H1 (cell line): ENCODE measurements around the gene CHD5. TPM values are rescaled to one million over a fixed set of nuclear protein-coding genes. Genes with fewer than 3 reads are reported as not detected.

ENCODE experiments used
- CTCF ChIA-PET: fragments of 300-600 bp; sonication (Branson Sonifier 250); formaldehyde crosslinking; loops from one replicate; lab custom pipeline; 2021; ENCODE audit not compliant: partially characterized antibody; lab: Charles Lee
- POLR2A ChIA-PET: fragments of 300-600 bp; sonication (Branson Sonifier 250); formaldehyde crosslinking; loops from one replicate; lab custom pipeline; 2021; ENCODE audit warnings: inconsistent platforms; ENCODE audit not compliant: partially characterized antibody; lab: Charles Lee
- DNase-seq, 2 experiments: peaks; one replicate each; pipeline versions ENCODE4 v3.0.0 to v3.0.0-alpha.2; 2010 to 2022; ENCODE audit warnings: low spot score in 2 of 2, low read depth in 1 of 2, mixed read lengths in 1 of 2
- FAIRE-seq: peaks from 2 replicates; lab custom pipeline; 2011; peaks lifted over from hg19 to GRCh38; lab: Jason Lieb, UNC
- H2AFZ ChIP-seq: 2 replicates; pipeline ENCODE4 v1.8.1; 2012; ENCODE audit warnings: low read length, inconsistent platforms
- H2AK5ac ChIP-seq: 2 replicates; pipeline ENCODE4 v1.6.1; 2013; ENCODE audit warnings: low read depth, low read length
- H2BK120ac ChIP-seq: replicated peaks from 2 replicates; pipeline ENCODE3; 2013; ENCODE audit warnings: low read depth, low read length, inconsistent platforms
- H2BK12ac ChIP-seq: 2 replicates; pipeline ENCODE4 v1.6.1; 2013; ENCODE audit warnings: low read depth, low read length
- H2BK15ac ChIP-seq: 2 replicates; pipeline ENCODE4 v1.6.1; 2013; ENCODE audit warnings: low read length
- H2BK20ac ChIP-seq: 2 replicates; pipeline ENCODE4 v1.6.1; 2013; ENCODE audit warnings: low read length
- H2BK5ac ChIP-seq: 2 replicates; pipeline ENCODE4 v1.6.1; 2013; ENCODE audit warnings: low read depth, low read length
- H3K14ac ChIP-seq: 2 replicates; pipeline ENCODE4 v1.6.1; 2013; ENCODE audit warnings: inconsistent platforms; ENCODE audit not compliant: insufficient read length
- H3K18ac ChIP-seq: 2 replicates; pipeline ENCODE4 v1.6.1; 2013; ENCODE audit warnings: low read length; ENCODE audit errors: extremely low read depth
- H3K23ac ChIP-seq: 2 replicates; pipeline ENCODE4 v1.6.1; 2013; ENCODE audit warnings: inconsistent platforms; ENCODE audit not compliant: insufficient read length
- H3K23me2 ChIP-seq: 2 replicates; pipeline ENCODE4 v1.6.1; 2013; ENCODE audit warnings: low read depth, low read length
- H3K27ac ChIP-seq: 2 replicates; pipeline ENCODE4 v1.6.1; 2011; ENCODE audit warnings: low read depth, low read length, inconsistent platforms
- H3K27me3 ChIP-seq, 4 experiments: replicated peaks in 1 of 4; 1 replicate in 1 of 4; 2 replicates in 3 of 4; pipeline versions ENCODE4 v1.6.1 to v1.8.1; 2011 to 2013; ENCODE audit warnings: low read length in 3 of 4, mild to moderate bottlenecking in 3 of 4, inconsistent platforms in 2 of 4, mixed read lengths in 2 of 4, moderate library complexity in 1 of 4; ENCODE audit not compliant: control insufficient read depth in 3 of 4, insufficient read depth in 3 of 4; ENCODE audit errors: extremely low read depth in 1 of 4
- H3K36me3 ChIP-seq, 4 experiments: 2 replicates each; pipeline versions ENCODE4 v1.6.1 to v1.8.1; 2011 to 2013; ENCODE audit warnings: mild to moderate bottlenecking in 4 of 4, low read length in 3 of 4, moderate library complexity in 2 of 4, control low read depth in 1 of 4, inconsistent platforms in 1 of 4; ENCODE audit not compliant: insufficient read depth in 4 of 4, control insufficient read depth in 2 of 4
- H3K4ac ChIP-seq: replicated peaks from 2 replicates; pipeline ENCODE3; 2013; ENCODE audit warnings: low read length, low read depth, mixed read lengths, inconsistent platforms; ENCODE audit not compliant: insufficient read length
- H3K4me1 ChIP-seq, 4 experiments: replicated peaks in 1 of 4; 1 replicate in 1 of 4; 2 replicates in 3 of 4; pipeline versions ENCODE4 v1.6.1 to v1.8.1; 2011 to 2013; ENCODE audit warnings: low read length in 3 of 4, inconsistent platforms in 2 of 4, mixed read lengths in 1 of 4; ENCODE audit not compliant: insufficient read depth in 4 of 4, control insufficient read depth in 3 of 4
- H3K4me2 ChIP-seq, 2 experiments: 2 replicates each; pipeline versions ENCODE4 v1.6.1 to v1.8.1; 2011 to 2013; ENCODE audit warnings: low read depth in 2 of 2, low read length in 2 of 2, control low read depth in 1 of 2, inconsistent platforms in 1 of 2, mild to moderate bottlenecking in 1 of 2; ENCODE audit not compliant: insufficient read depth in 1 of 2
- H3K4me3 ChIP-seq, 4 experiments: fragments of 200-600, 300-600 bp in 1 of 4; sonication (generic), shearing (Covaris generic), sonication (Bioruptor Twin) in 1 of 4; 2 replicates each; pipeline versions ENCODE4 v1.5.1 to v1.8.1; 2011 to 2016; ENCODE audit warnings: low read length in 4 of 4, low read depth in 3 of 4, control low read depth in 2 of 4, inconsistent platforms in 2 of 4, mild to moderate bottlenecking in 2 of 4, mixed read lengths in 1 of 4, moderate library complexity in 1 of 4; ENCODE audit not compliant: insufficient read depth in 2 of 4; ENCODE audit errors: extremely low read depth in 1 of 4
- H3K56ac ChIP-seq: replicated peaks from 2 replicates; pipeline ENCODE3; 2013; ENCODE audit warnings: low read depth, mild to moderate bottlenecking, mixed read lengths, low read length, inconsistent platforms; ENCODE audit not compliant: insufficient read length
- H3K79me1 ChIP-seq: 2 replicates; pipeline ENCODE4 v1.6.1; 2013; ENCODE audit warnings: low read depth, low read length, control low read depth
- H3K79me2 ChIP-seq, 2 experiments: 2 replicates each; pipeline versions ENCODE4 v1.6.1 to v1.8.1; 2012 to 2013; ENCODE audit warnings: low read length in 2 of 2, mild to moderate bottlenecking in 2 of 2, inconsistent platforms in 1 of 2; ENCODE audit not compliant: insufficient read depth in 2 of 2, control insufficient read depth in 1 of 2
- H3K9ac ChIP-seq, 4 experiments: replicated peaks in 1 of 4; 1 replicate in 1 of 4; 2 replicates in 3 of 4; pipeline versions ENCODE4 v1.6.1 to v1.8.1; 2011 to 2013; ENCODE audit warnings: low read depth in 3 of 4, low read length in 3 of 4, control low read depth in 2 of 4, mild to moderate bottlenecking in 2 of 4, moderate library complexity in 2 of 4, inconsistent platforms in 1 of 4; ENCODE audit errors: extremely low read depth in 1 of 4
- H3K9me3 ChIP-seq, 2 experiments: 2 replicates each; pipeline versions ENCODE4 v1.6.1 to v1.8.1; 2012 to 2013; ENCODE audit warnings: mild to moderate bottlenecking in 2 of 2, moderate library complexity in 2 of 2, control low read depth in 1 of 2, inconsistent platforms in 1 of 2, low read depth in 1 of 2, low read length in 1 of 2, mixed read lengths in 1 of 2; ENCODE audit not compliant: insufficient read depth in 2 of 2
- H4K20me1 ChIP-seq, 2 experiments: replicated peaks in 1 of 2; 2 replicates each; pipeline versions ENCODE3 to v1.8.1; 2011 to 2013; ENCODE audit warnings: inconsistent platforms in 2 of 2, low read length in 2 of 2, mild to moderate bottlenecking in 1 of 2; ENCODE audit not compliant: insufficient read depth in 2 of 2, control insufficient read depth in 1 of 2
- H4K5ac ChIP-seq: 2 replicates; pipeline ENCODE4 v1.6.1; 2013; ENCODE audit warnings: low read length, low read depth, mixed read lengths, inconsistent platforms; ENCODE audit not compliant: insufficient read length
- H4K8ac ChIP-seq: 2 replicates; pipeline ENCODE4 v1.8.0; 2013; ENCODE audit warnings: mild to moderate bottlenecking, moderate library complexity, low read length, inconsistent platforms; ENCODE audit not compliant: insufficient read depth; ENCODE audit errors: extremely low read depth
- H4K91ac ChIP-seq: replicated peaks from 2 replicates; pipeline ENCODE3; 2013; ENCODE audit warnings: low read length, mixed read lengths, inconsistent platforms; ENCODE audit not compliant: insufficient read length
- RAD21 ChIP-seq, 2 experiments: IDR thresholded peaks in 1 of 2; conservative IDR thresholded peaks in 1 of 2; 2 replicates each; pipeline ENCODE4 v1.6.1; 2011; ENCODE audit warnings: low read depth in 2 of 2, low read length in 2 of 2, improper control_type of control experiment in 1 of 2, inconsistent platforms in 1 of 2, mild to moderate bottlenecking in 1 of 2, moderate library complexity in 1 of 2
- WGBS, 2 experiments: shearing (Covaris generic) in 1 of 2; methylation state at CpG; one replicate each; pipeline versions ENCODE4 v1.1.6 to v1.1.7; 2013 to 2015; ENCODE audit warnings: low lambda C conversion rate in 2 of 2, mixed read lengths in 2 of 2, inconsistent platforms in 1 of 2, low coverage in 1 of 2, missing lambda C conversion rate in 1 of 2; ENCODE audit not compliant: insufficient replicate concordance in 2 of 2, insufficient coverage in 1 of 2, insufficient read length in 1 of 2; ENCODE audit errors: extremely low coverage in 1 of 2, missing lambda C conversion rate in 1 of 2; 5-methylcytosine and 5-hydroxymethylcytosine counted together
- polyA plus RNA-seq, 7 experiments: library from polyadenylated mRNA; depleted of rRNA in 3 of 7; stranded (reverse) in 5 of 7; unstranded in 2 of 7; fragments of >200 nt in 5 of 7; fragments of 200-250 nt in 2 of 7; gene quantifications; 1 replicate in 5 of 7; 2 replicates in 1 of 7; 4 replicates in 1 of 7; pipeline versions ENCODE4 v1.2.1 to v1.2.3, GENCODE V29; 2011 to 2013; ENCODE audit warnings: missing spikeins in 2 of 7, mixed read lengths in 2 of 7
- total RNA-seq: library from RNA; stranded (reverse); fragmentation: NEBNext Ultra II Directional; extraction: Animal tissue kit (Norgen Biotek cat#: 25700); gene quantifications from 2 replicates; pipeline ENCODE4 v1.2.1, GENCODE V29; 2021
- TF ChIP-seq, protein P1 (sequence below), 3 experiments: IDR thresholded peaks; 1 replicate in 2 of 3; 2 replicates in 1 of 3; pipeline versions ENCODE4 v1.5.1 to v1.6.1; 2011; ENCODE audit warnings: low read length in 3 of 3, mild to moderate bottlenecking in 3 of 3, inconsistent platforms in 2 of 3, low read depth in 1 of 3, moderate library complexity in 1 of 3; ENCODE audit not compliant: insufficient read depth in 1 of 3; ENCODE audit errors: control extremely low read depth in 1 of 3

Gene CHD5
- total and polyA plus RNA-seq, 2 of the 8 experiments (the other 6 are each of a cell fraction or from before 2014, with no cell fraction given) = 0.42 to 1.8 TPM

DNA sequence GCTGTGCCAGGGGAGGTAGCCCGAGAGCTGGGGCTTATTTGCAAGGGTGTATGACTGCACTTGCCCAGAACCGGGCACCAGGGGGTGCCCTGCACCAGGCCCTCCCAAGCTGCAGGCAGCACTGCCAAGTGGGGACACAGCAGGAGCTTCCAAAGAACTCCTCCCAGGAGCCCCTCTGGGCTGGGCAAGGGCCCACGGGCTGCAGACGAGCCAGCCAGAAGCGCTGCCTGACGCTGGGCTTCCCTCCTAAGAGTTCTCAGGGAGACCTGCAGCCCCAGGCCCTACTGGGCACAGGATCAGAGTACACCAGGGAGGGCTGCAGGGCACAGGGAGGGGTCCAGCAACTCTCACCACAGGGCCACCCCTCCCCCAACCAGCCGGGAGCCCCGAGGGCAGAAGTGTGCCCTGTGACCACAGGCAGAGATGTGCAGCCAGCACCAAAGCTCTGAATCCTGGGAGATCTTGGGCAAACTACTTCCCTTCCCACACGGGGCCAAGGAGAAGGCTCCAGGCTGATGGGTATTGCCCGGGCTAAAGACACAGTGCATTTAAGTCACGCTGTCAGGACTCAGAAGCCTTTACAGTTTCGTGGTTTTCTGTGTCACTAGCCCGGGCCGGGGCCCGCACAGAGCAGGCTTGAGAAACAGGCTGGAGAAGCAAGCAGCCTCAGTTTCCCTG lies 71.0 kb downstream of the CHD5 start:
- Histone ChIP-seq H2AFZ (no peak overlapping the region), H2BK20ac (no peak overlapping the region), H3K27me3 (no peaks in the 10 kb centered on the region; a peak in 1 of 7 replicates), H2BK15ac (no peak overlapping the region), H3K79me1 (no peaks in the 10 kb centered on the region), H3K4me3 (no peak overlapping the region), H4K20me1 (no peaks in the 10 kb centered on the region), H4K91ac (no peak overlapping the region), H3K23ac (no peak overlapping the region), H3K18ac (no peak overlapping the region), H3K4me2 (no peak overlapping the region), H4K8ac (no peak overlapping the region), H3K27ac (no peak overlapping the region), H2AK5ac (no peak overlapping the region), H3K79me2 (no peaks in the 10 kb centered on the region), H2BK12ac (no peak overlapping the region), H3K56ac (no peak overlapping the region), H3K23me2 (peaks cover 20% of the 10 kb centered on the region; the same call in 1 of the 2 replicates), H3K36me3 (no peaks in the 10 kb centered on the region), H4K5ac (no peak overlapping the region), H3K4me1 (peaks cover 0 to 4% (median 3%) of the 10 kb centered on the region in 4 experiments; a peak in 2 of 7 replicates), H2BK120ac (no peak overlapping the region), H3K14ac (no peak overlapping the region), H3K4ac (no peak overlapping the region), H2BK5ac (no peak overlapping the region), H3K9ac (no peak overlapping the region), H3K9me3 (no peaks in the 10 kb centered on the region)
- 73% methylated on average over 15 of the region's 15 CpGs; no CpG with 5 or more reads in 1 of the 2 experiments for WGBS, 2 experiments
- peak in 1 of 2 experiments; percentile 41 for DNase-seq
- ChIA-PET CTCF (interaction anchor here (0.6 to 2.1 kb wide), 22 partner anchors 8 to 135 kb away, joined by 3 to 14 read pairs (median 4); no protein-coding TSS in a partner anchor), POLR2A (interaction anchor here (0.8 kb wide), 1 partner anchor 27 kb away, joined by 3 read pairs; no protein-coding TSS in a partner anchor)
- FAIRE-seq = no peak
- TF ChIP-seq RAD21 (IDR thresholded peaks at IDR 0.05 in 1 of 2, conservative IDR thresholded peaks at IDR 0.05 in 1 of 2; ENCODE audit: low read depth in 2 of 2, low read length in 2 of 2) = peak; percentile 79 to 83
- TF ChIP-seq, protein P1, sequence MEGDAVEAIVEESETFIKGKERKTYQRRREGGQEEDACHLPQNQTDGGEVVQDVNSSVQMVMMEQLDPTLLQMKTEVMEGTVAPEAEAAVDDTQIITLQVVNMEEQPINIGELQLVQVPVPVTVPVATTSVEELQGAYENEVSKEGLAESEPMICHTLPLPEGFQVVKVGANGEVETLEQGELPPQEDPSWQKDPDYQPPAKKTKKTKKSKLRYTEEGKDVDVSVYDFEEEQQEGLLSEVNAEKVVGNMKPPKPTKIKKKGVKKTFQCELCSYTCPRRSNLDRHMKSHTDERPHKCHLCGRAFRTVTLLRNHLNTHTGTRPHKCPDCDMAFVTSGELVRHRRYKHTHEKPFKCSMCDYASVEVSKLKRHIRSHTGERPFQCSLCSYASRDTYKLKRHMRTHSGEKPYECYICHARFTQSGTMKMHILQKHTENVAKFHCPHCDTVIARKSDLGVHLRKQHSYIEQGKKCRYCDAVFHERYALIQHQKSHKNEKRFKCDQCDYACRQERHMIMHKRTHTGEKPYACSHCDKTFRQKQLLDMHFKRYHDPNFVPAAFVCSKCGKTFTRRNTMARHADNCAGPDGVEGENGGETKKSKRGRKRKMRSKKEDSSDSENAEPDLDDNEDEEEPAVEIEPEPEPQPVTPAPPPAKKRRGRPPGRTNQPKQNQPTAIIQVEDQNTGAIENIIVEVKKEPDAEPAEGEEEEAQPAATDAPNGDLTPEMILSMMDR (IDR thresholded peaks at IDR 0.05; ENCODE audit: control extremely low read depth in 1 of 3, insufficient read depth in 1 of 3, low read depth in 1 of 3, low read length in 3 of 3) = peak; percentile 61 to 77 (median 68)
